HCT116 (cell line): ENCODE data around the gene RNASE9. TPM values are rescaled to one million over a fixed set of nuclear protein-coding genes. Genes with fewer than 3 reads are reported as not detected.

ENCODE experiments used
- ATAC-seq: fragments of 200-7000 bp; cut with Tn5 transposase; 2 replicates; pipeline ENCODE4 v1.9.1; 2020; ENCODE audit warnings: mild to moderate bottlenecking, moderate library complexity
- BruUV-seq: library from RNA; stranded (reverse); fragments of 400-500 nt; replicated peaks from 2 replicates; lab custom pipeline; 2021; lab: Mats Ljungman, UMichigan
- CTCF ChIA-PET: fragments of 300-600 bp; sonication (Branson Sonifier 250); formaldehyde crosslinking; loops from one replicate; lab custom pipeline; 2021; ENCODE audit warnings: antibody characterized with exemption; lab: Charles Lee
- POLR2A ChIA-PET: fragments of 300-600, 350-600 bp; sonication (Branson Sonifier 250); formaldehyde crosslinking; loops from one replicate; lab custom pipeline; 2021; ENCODE audit warnings: antibody characterized with exemption; lab: Charles Lee
- RAD21 ChIA-PET, 2 experiments: fragments of 300-600 bp; sonication (Branson Sonifier 250); formaldehyde crosslinking; loops; one replicate each; lab custom pipeline; 2023; ENCODE audit warnings: low total read pairs in 2 of 2; ENCODE audit not compliant: uncharacterized antibody in 2 of 2, unreplicated experiment in 2 of 2, low non-redundant PET in 1 of 2; lab: Charles Lee
- DNase-seq: peaks from one replicate; pipeline ENCODE4 v3.0.0-alpha.2; 2010; ENCODE audit warnings: low read depth, low spot score
- H2AFZ ChIP-seq: fragments of 200-600 bp; shearing (Covaris generic), sonication (generic); 2 replicates; pipeline ENCODE4 v1.6.1; 2017; ENCODE audit warnings: low read depth, mixed run types, mixed read lengths, antibody characterized with exemption, low read length; ENCODE audit not compliant: poor library complexity, severe bottlenecking
- H3K27ac ChIP-seq: 2 replicates; pipeline ENCODE4 v1.5.1; 2012; ENCODE audit warnings: low read depth, low read length
- H3K27me3 ChIP-seq: fragments of 200-600 bp; sonication (generic); 2 replicates; pipeline ENCODE4 v1.6.1; 2016; ENCODE audit warnings: mixed run types, low read length, mixed read lengths; ENCODE audit not compliant: insufficient read depth
- H3K36me3 ChIP-seq, 2 experiments: fragments of 200-500 bp in 1 of 2; fragments of 200-600 bp in 1 of 2; sonication (Bioruptor generic) in 1 of 2; sonication (generic) in 1 of 2; 2 replicates each; pipeline versions ENCODE4 v1.5.1 to v1.6.1; 2014 to 2016; ENCODE audit warnings: low read length in 2 of 2, inconsistent platforms in 1 of 2, mixed read lengths in 1 of 2, mixed run types in 1 of 2; ENCODE audit not compliant: insufficient read depth in 2 of 2, control insufficient read depth in 1 of 2
- H3K4me1 ChIP-seq, 2 experiments: fragments of 200-600 bp in 1 of 2; sonication (generic) in 1 of 2; 2 replicates each; pipeline versions ENCODE4 v1.5.1 to v1.6.1; 2012 to 2017; ENCODE audit warnings: low read length in 2 of 2, inconsistent platforms in 1 of 2, mild to moderate bottlenecking in 1 of 2, mixed read lengths in 1 of 2, mixed run types in 1 of 2, moderate library complexity in 1 of 2; ENCODE audit not compliant: insufficient read depth in 2 of 2, control insufficient read depth in 1 of 2
- H3K4me2 ChIP-seq: fragments of 200-600 bp; sonication (generic); 2 replicates; pipeline ENCODE4 v1.6.1; 2017; ENCODE audit warnings: mixed run types, low read length, mixed read lengths
- H3K4me3 ChIP-seq, 2 experiments: fragments of 200-600 bp in 1 of 2; sonication (generic) in 1 of 2; replicated peaks in 1 of 2; 2 replicates each; pipeline ENCODE4 v1.5.1; 2011 to 2016; ENCODE audit warnings: low read length in 2 of 2, control low read depth in 1 of 2, low read depth in 1 of 2, mild to moderate bottlenecking in 1 of 2, mixed read lengths in 1 of 2, mixed run types in 1 of 2
- H3K79me2 ChIP-seq: fragments of 200-600 bp; sonication (generic); 2 replicates; pipeline ENCODE4 v1.6.1; 2017; ENCODE audit warnings: mild to moderate bottlenecking, mixed run types, low read length, moderate library complexity, mixed read lengths; ENCODE audit not compliant: insufficient read depth
- H3K9ac ChIP-seq: fragments of 200-600 bp; sonication (generic); 2 replicates; pipeline ENCODE4 v1.6.1; 2016; ENCODE audit warnings: low read length, mixed read lengths
- H3K9me2 ChIP-seq: fragments of 200-600 bp; sonication (generic), shearing (Covaris generic); 2 replicates; pipeline ENCODE4 v1.6.1; 2017; ENCODE audit warnings: mixed run types, mild to moderate bottlenecking, moderate library complexity; ENCODE audit not compliant: insufficient read depth
- H3K9me3 ChIP-seq, 2 experiments: fragments of 200-500 bp in 1 of 2; fragments of 200-600 bp in 1 of 2; sonication (Bioruptor generic) in 1 of 2; sonication (generic) in 1 of 2; 2 replicates each; pipeline ENCODE4 v1.6.1; 2014 to 2017; ENCODE audit warnings: low read length in 2 of 2, mixed read lengths in 2 of 2, inconsistent platforms in 1 of 2, low read depth in 1 of 2, mild to moderate bottlenecking in 1 of 2, mixed run types in 1 of 2, moderate library complexity in 1 of 2; ENCODE audit not compliant: control insufficient read depth in 1 of 2, insufficient read depth in 1 of 2
- H4K20me1 ChIP-seq: fragments of 200-600 bp; sonication (generic), shearing (Covaris generic); 2 replicates; pipeline ENCODE4 v1.6.1; 2017; ENCODE audit warnings: mixed run types, mild to moderate bottlenecking, moderate library complexity; ENCODE audit not compliant: insufficient read depth
- CBX3 ChIP-seq: IDR thresholded peaks from 2 replicates; pipeline ENCODE4 v1.6.1; 2012; ENCODE audit warnings: low read depth
- CEBPB ChIP-seq: IDR thresholded peaks from 2 replicates; pipeline ENCODE4 v1.6.1; 2012; ENCODE audit warnings: low read depth
- EGR1 ChIP-seq: IDR thresholded peaks from 2 replicates; pipeline ENCODE4 v1.6.1; 2012; ENCODE audit warnings: low read depth
- FOSL1 ChIP-seq: IDR thresholded peaks from 2 replicates; pipeline ENCODE4 v1.6.1; 2012; ENCODE audit warnings: low read depth
- POLR2A ChIP-seq: IDR thresholded peaks from 2 replicates; pipeline ENCODE4 v1.7.0; 2011; ENCODE audit warnings: borderline replicate concordance; ENCODE audit not compliant: insufficient read depth, insufficient read length; ENCODE audit errors: extremely low read depth
- TCF7L2 ChIP-seq: IDR thresholded peaks from 2 replicates; pipeline ENCODE4 v1.7.0; 2011; ENCODE audit warnings: borderline replicate concordance, inconsistent platforms; ENCODE audit not compliant: insufficient read depth, insufficient read length; ENCODE audit errors: extremely low read depth
- ZNF274 ChIP-seq: fragments of 200-500 bp; sonication (Bioruptor generic); IDR thresholded peaks from 2 replicates; pipeline ENCODE4 v1.6.1; 2014; ENCODE audit warnings: mild to moderate bottlenecking, low read depth, low read length, inconsistent platforms
- intact Hi-C: fragments of 100-400 bp; cut with micrococcal nuclease; formaldehyde crosslinking; loops from 2 replicates; pipeline ENCODE4 v1.10.0; 2022
- total RNA-seq: library from RNA; stranded (reverse); gene quantifications from one replicate; pipeline ENCODE4 v1.2.1, GENCODE V29; 2021; ENCODE audit not compliant: unreplicated experiment
- TF ChIP-seq, protein P1 (sequence below): IDR thresholded peaks from 2 replicates; pipeline ENCODE4 v1.6.1; 2011; ENCODE audit warnings: mild to moderate bottlenecking, low read length, moderate library complexity; ENCODE audit not compliant: insufficient replicate concordance; ENCODE audit errors: extremely low read depth
- TF ChIP-seq, protein P2 (sequence below): IDR thresholded peaks from 2 replicates; pipeline ENCODE4 v1.6.1; 2012
- TF ChIP-seq, protein P3 (sequence below), 3 experiments: fragments of 200-600 bp in 1 of 3; sonication (generic) in 1 of 3; IDR thresholded peaks in 2 of 3; conservative IDR thresholded peaks in 1 of 3; 2 replicates each; pipeline ENCODE4 v1.5.1; 2012 to 2017; ENCODE audit warnings: low read depth in 2 of 3, low read length in 2 of 3, antibody characterized with exemption in 1 of 3, borderline replicate concordance in 1 of 3, control low read depth in 1 of 3, mild to moderate bottlenecking in 1 of 3, mixed read lengths in 1 of 3, mixed run types in 1 of 3, moderate library complexity in 1 of 3; ENCODE audit not compliant: insufficient read depth in 1 of 3

Gene RNASE9
- total RNA-seq, 1 experiment from 2014 or later, result not detected

DNA sequence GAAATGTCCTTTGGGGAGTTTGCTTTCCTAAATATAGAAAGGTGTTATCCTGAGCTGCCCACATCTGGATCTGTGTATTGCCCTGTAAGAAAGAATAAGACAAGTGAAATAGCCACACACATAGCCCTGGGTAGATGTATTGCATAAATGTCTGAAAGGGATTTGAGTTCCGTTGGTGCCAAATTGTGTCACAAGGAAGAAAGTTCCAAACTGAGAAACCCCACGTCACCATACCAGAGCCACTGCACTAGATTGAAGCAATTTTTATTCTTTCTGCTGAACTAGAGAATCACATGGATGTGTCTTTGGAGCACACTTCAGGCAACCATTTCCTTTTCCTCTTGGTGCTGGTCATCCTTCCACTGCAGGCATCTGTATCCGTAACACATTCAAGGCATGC lies 5.0 kb downstream of the RNASE9 start:
- ChIA-PET POLR2A (no interaction called here), CTCF (no interaction called here)
- Histone ChIP-seq H3K36me3 (no peaks in the 10 kb centered on the region), H3K9ac (no peak overlapping the region), H3K9me2 (no peaks in the 10 kb centered on the region), H3K4me3 (no peak overlapping the region), H4K20me1 (no peaks in the 10 kb centered on the region), H3K9me3 (no peaks in the 10 kb centered on the region), H3K27ac (no peak overlapping the region), H3K4me1 (no peaks in the 10 kb centered on the region), H3K79me2 (no peaks in the 10 kb centered on the region)
- no peak for ATAC-seq
- TF ChIP-seq, protein P1, sequence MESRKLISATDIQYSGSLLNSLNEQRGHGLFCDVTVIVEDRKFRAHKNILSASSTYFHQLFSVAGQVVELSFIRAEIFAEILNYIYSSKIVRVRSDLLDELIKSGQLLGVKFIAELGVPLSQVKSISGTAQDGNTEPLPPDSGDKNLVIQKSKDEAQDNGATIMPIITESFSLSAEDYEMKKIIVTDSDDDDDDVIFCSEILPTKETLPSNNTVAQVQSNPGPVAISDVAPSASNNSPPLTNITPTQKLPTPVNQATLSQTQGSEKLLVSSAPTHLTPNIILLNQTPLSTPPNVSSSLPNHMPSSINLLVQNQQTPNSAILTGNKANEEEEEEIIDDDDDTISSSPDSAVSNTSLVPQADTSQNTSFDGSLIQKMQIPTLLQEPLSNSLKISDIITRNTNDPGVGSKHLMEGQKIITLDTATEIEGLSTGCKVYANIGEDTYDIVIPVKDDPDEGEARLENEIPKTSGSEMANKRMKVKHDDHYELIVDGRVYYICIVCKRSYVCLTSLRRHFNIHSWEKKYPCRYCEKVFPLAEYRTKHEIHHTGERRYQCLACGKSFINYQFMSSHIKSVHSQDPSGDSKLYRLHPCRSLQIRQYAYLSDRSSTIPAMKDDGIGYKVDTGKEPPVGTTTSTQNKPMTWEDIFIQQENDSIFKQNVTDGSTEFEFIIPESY, result no peak
- TF ChIP-seq CEBPB (no peak), FOSL1 (no peak), ZNF274 (no peak), TCF7L2 (no peak), EGR1 (no peak), POLR2A (no peak), CBX3 (no peak)
- TF ChIP-seq, protein P2, sequence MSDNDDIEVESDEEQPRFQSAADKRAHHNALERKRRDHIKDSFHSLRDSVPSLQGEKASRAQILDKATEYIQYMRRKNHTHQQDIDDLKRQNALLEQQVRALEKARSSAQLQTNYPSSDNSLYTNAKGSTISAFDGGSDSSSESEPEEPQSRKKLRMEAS, result no peak
- TF ChIP-seq, protein P3, sequence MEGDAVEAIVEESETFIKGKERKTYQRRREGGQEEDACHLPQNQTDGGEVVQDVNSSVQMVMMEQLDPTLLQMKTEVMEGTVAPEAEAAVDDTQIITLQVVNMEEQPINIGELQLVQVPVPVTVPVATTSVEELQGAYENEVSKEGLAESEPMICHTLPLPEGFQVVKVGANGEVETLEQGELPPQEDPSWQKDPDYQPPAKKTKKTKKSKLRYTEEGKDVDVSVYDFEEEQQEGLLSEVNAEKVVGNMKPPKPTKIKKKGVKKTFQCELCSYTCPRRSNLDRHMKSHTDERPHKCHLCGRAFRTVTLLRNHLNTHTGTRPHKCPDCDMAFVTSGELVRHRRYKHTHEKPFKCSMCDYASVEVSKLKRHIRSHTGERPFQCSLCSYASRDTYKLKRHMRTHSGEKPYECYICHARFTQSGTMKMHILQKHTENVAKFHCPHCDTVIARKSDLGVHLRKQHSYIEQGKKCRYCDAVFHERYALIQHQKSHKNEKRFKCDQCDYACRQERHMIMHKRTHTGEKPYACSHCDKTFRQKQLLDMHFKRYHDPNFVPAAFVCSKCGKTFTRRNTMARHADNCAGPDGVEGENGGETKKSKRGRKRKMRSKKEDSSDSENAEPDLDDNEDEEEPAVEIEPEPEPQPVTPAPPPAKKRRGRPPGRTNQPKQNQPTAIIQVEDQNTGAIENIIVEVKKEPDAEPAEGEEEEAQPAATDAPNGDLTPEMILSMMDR (IDR thresholded peaks at IDR 0.05 in 2 of 3, conservative IDR thresholded peaks at IDR 0.05 in 1 of 3; ENCODE audit: borderline replicate concordance in 1 of 3, insufficient read depth in 1 of 3, low read depth in 2 of 3, low read length in 2 of 3), result no peak
- TF ChIP-seq, all 23 proteins: peak for 0
- Histone ChIP-seq H3K27me3 (no peaks in the 10 kb centered on the region), H2AFZ (no peak overlapping the region), H3K4me2 (no peak overlapping the region)
- no peak for DNase-seq
- RAD21 ChIA-PET, result no interaction called here
- intact Hi-C loops, result no loop called here
- no TSS peak for BruUV-seq
